Measurements from ENCODE around the gene C1orf226. TPM values are rescaled to one million over a fixed set of nuclear protein-coding genes. Genes with fewer than 3 reads are reported as not detected.

The C1orf226 gene
- total RNA-seq, 1 experiment from 2014 or later, result 34.3 TPM

- H3K27me3 ChIP-seq (replicated peaks; ENCODE audit: insufficient read depth, low read depth, low read length, poor library complexity), result no peaks in the 10 kb centered on the region
- no peak for DNase-seq (ENCODE audit: low spot score)
- TF ChIP-seq CTCF (conservative IDR thresholded peaks at IDR 0.05; ENCODE audit: low read depth, low read length) (no peak), EZH2 (IDR thresholded peaks at IDR 0.05; ENCODE audit: borderline replicate concordance, low read depth, low read length, poor library complexity, severe bottlenecking) (no peak)
- no peaks in the 10 kb centered on the region for H3K9me3 ChIP-seq (ENCODE audit: low read depth, low read length, poor library complexity, severe bottlenecking)
- no peaks in the 10 kb centered on the region for H3K36me3 ChIP-seq (ENCODE audit: insufficient read depth, low read length, poor library complexity, severe bottlenecking)
- POLR2A ChIA-PET (ENCODE audit: low non-redundant PET), result no interaction called here
- BruUV-seq (replicated peaks), result no TSS peak
- intact Hi-C loops (cut with micrococcal nuclease; ENCODE audit: unreplicated experiment), result no loop called here
- H3K4me3 ChIP-seq (ENCODE audit: low read depth, low read length, poor library complexity, severe bottlenecking), result no peak overlapping the region
- H3K4me1 ChIP-seq (ENCODE audit: insufficient read depth, low read length, poor library complexity, severe bottlenecking), result peaks cover 12% of the 10 kb centered on the region
- CTCF ChIA-PET, result no interaction called here
- H3K27ac ChIP-seq (ENCODE audit: low read depth, low read length, poor library complexity, severe bottlenecking), result no peak overlapping the region
These were observed 24.3 kb downstream of the C1orf226 start for GRCh38 chr1:162405800-162406199.

GRCh38 chr1:162406811-162407210 is 25.3 kb downstream of the C1orf226 start:
- intact Hi-C loops (cut with micrococcal nuclease; ENCODE audit: unreplicated experiment), result no loop called here
- no peak for DNase-seq (ENCODE audit: low spot score)
- POLR2A ChIA-PET (ENCODE audit: low non-redundant PET), result interaction anchor here (0.7 kb wide), 1 partner anchor 115 kb away, joined by 3 read pairs; no protein-coding TSS in a partner anchor

GRCh38 chr1:162407539-162407938 is 26.0 kb downstream of the C1orf226 start:
- ChIA-PET CTCF (no interaction called here), POLR2A (ENCODE audit: low non-redundant PET) (no interaction called here)
- TF ChIP-seq EZH2 (IDR thresholded peaks at IDR 0.05; ENCODE audit: borderline replicate concordance, low read depth, low read length, poor library complexity, severe bottlenecking) (no peak), CTCF (conservative IDR thresholded peaks at IDR 0.05; ENCODE audit: low read depth, low read length) (no peak)
- H3K27me3 ChIP-seq (replicated peaks; ENCODE audit: insufficient read depth, low read depth, low read length, poor library complexity), result no peaks in the 10 kb centered on the region
- no peaks in the 10 kb centered on the region for H3K36me3 ChIP-seq (ENCODE audit: insufficient read depth, low read length, poor library complexity, severe bottlenecking)
- no peak for DNase-seq (ENCODE audit: low spot score)
- BruUV-seq (replicated peaks), result no TSS peak
- H3K4me3 ChIP-seq (ENCODE audit: low read depth, low read length, poor library complexity, severe bottlenecking), result no peak overlapping the region
- intact Hi-C loops (cut with micrococcal nuclease; ENCODE audit: unreplicated experiment), result no loop called here
- no peaks in the 10 kb centered on the region for H3K9me3 ChIP-seq (ENCODE audit: low read depth, low read length, poor library complexity, severe bottlenecking)
- no peak overlapping the region for H3K27ac ChIP-seq (ENCODE audit: low read depth, low read length, poor library complexity, severe bottlenecking)
- H3K4me1 ChIP-seq (ENCODE audit: insufficient read depth, low read length, poor library complexity, severe bottlenecking), result no peaks in the 10 kb centered on the region

More at GRCh38 chr1:162406811-162407210, 25.3 kb downstream of the C1orf226 start:
- no peaks in the 10 kb centered on the region for H3K27me3 ChIP-seq (replicated peaks; ENCODE audit: insufficient read depth, low read depth, low read length, poor library complexity)
- H3K4me1 ChIP-seq (ENCODE audit: insufficient read depth, low read length, poor library complexity, severe bottlenecking), result peaks cover 2% of the 10 kb centered on the region
- TF ChIP-seq CTCF (conservative IDR thresholded peaks at IDR 0.05; ENCODE audit: low read depth, low read length) (no peak), EZH2 (IDR thresholded peaks at IDR 0.05; ENCODE audit: borderline replicate concordance, low read depth, low read length, poor library complexity, severe bottlenecking) (no peak)
- no peaks in the 10 kb centered on the region for H3K36me3 ChIP-seq (ENCODE audit: insufficient read depth, low read length, poor library complexity, severe bottlenecking)
- CTCF ChIA-PET, result no interaction called here
- H3K4me3 ChIP-seq (ENCODE audit: low read depth, low read length, poor library complexity, severe bottlenecking), result no peak overlapping the region
- no peaks in the 10 kb centered on the region for H3K9me3 ChIP-seq (ENCODE audit: low read depth, low read length, poor library complexity, severe bottlenecking)
- H3K27ac ChIP-seq (ENCODE audit: low read depth, low read length, poor library complexity, severe bottlenecking), result no peak overlapping the region
- BruUV-seq (replicated peaks), result no TSS peak
